Prostate gland (tissue), 2 donors: ENCODE measurements around the gene FOXP4. TPM values are rescaled to one million over a fixed set of nuclear protein-coding genes. Genes with fewer than 3 reads are reported as not detected.

Source experiments
- DNase-seq: peaks from one replicate; pipeline ENCODE4 v3.0.0-alpha.2; 2019; ENCODE audit warnings: low spot score
- H3K27ac ChIP-seq, 2 donors: fragments of 200-600 bp; sonication (generic); 2 replicates each; pipeline ENCODE4 v1.5.1; 2017 to 2019
- H3K27me3 ChIP-seq: fragments of 200-600 bp; sonication (generic); replicated peaks from 2 replicates; pipeline ENCODE4 v1.5.1; 2019; ENCODE audit not compliant: insufficient read depth
- H3K36me3 ChIP-seq, 2 donors: fragments of 200-600 bp; sonication (generic); 1 replicate in 1 of 2; 2 replicates in 1 of 2; pipeline versions ENCODE4 v1.5.1 to v1.8.1; 2017 to 2019
- H3K4me1 ChIP-seq: fragments of 200-600 bp; sonication (generic); replicated peaks from 2 replicates; pipeline ENCODE4 v1.5.1; 2019
- H3K4me3 ChIP-seq, 2 donors: fragments of 200-600 bp; sonication (generic); 2 replicates each; pipeline ENCODE4 v1.5.1; 2017 to 2019
- H3K9me3 ChIP-seq: fragments of 200-600 bp; sonication (generic); 2 replicates; pipeline ENCODE4 v1.5.1; 2017
- CTCF ChIP-seq, 4 experiments: fragments of 200-600 bp in 2 of 4; fragments of 450-650 bp in 2 of 4; sonication (generic) in 2 of 4; IDR thresholded peaks; 1 replicate in 3 of 4; 2 replicates in 1 of 4; pipeline ENCODE4 v1.5.1; 2016 to 2019; ENCODE audit warnings: antibody characterized with exemption in 4 of 4, mild to moderate bottlenecking in 2 of 4, moderate library complexity in 2 of 4
- POLR2A ChIP-seq: fragments of 450-650 bp; IDR thresholded peaks from one replicate; pipeline ENCODE4 v1.6.1; 2016; ENCODE audit warnings: antibody characterized with exemption, mild to moderate bottlenecking
- POLR2AphosphoS5 ChIP-seq: sonication (generic); formaldehyde crosslinking; IDR thresholded peaks from one replicate; pipeline ENCODE4 v1.6.1; 2017; ENCODE audit warnings: antibody characterized with exemption
- WGBS: methylation state at CpG from one replicate; pipeline ENCODE4 v1.1.5; 2018; 5-methylcytosine and 5-hydroxymethylcytosine counted together
- intact Hi-C: fragments of 100-400 bp; cut with DNase I; formaldehyde crosslinking; loops from one replicate; pipeline ENCODE4 v1.14.2; 2022
- total RNA-seq, 2 donors: library from RNA; depleted of rRNA; stranded (reverse); fragments of >200 nt; gene quantifications; one replicate each; pipeline ENCODE4 v1.1.0, GENCODE V29; 2016

FOXP4 gene
- total RNA-seq, 2 donors from 2014 or later = 24.8 to 53.5 TPM

GRCh38 chr6:41548841-41549642, 2.9 kb downstream of the FOXP4 start:
- WGBS = 78% methylated on average over 11 of the region's 11 CpGs
- intact Hi-C loops = loop anchor here (5.0 kb wide), 3 partner anchors 43 to 177 kb away; no protein-coding TSS in a partner anchor
- Histone ChIP-seq H3K9me3 (no peaks in the 10 kb centered on the region), H3K36me3 (peaks cover 0 to 8% of the 10 kb centered on the region in 2 donors), H3K27ac (no peak overlapping the region), H3K4me3 (peak overlapping the region; percentile 59 to 90), H3K4me1 (peaks cover 3% of the 10 kb centered on the region), H3K27me3 (no peaks in the 10 kb centered on the region)
- TF ChIP-seq CTCF (IDR thresholded peaks at IDR 0.05) = no peak
- no peak for TF ChIP-seq POLR2A
- no peak for TF ChIP-seq POLR2AphosphoS5
- DNase-seq = no peak

DNA sequence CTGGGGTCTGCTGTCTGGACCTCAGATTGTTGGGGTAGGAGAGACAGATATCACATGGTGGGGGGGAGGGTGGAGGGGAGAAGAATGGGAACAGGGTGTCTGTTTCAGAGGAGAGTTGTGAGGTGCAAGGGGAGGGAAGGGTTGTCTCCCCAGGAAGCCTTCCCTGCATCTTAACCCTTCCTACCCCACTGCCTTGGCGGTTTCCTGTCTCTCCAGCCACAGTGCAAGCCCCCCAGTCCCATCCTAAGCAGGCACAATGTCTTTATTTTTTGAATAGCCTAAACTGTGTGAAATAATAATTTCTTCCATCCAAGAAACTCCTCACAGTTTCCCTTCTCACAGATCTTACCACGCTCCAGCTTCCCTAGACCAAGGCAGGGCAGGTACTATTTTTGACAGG, 3.5 kb downstream of the FOXP4 start:
- no peak for DNase-seq
- intact Hi-C loops = loop anchor here (5.0 kb wide), 3 partner anchors 43 to 177 kb away; no protein-coding TSS in a partner anchor
- Histone ChIP-seq H3K27ac (no peak overlapping the region), H3K9me3 (no peaks in the 10 kb centered on the region), H3K4me1 (peaks cover 3% of the 10 kb centered on the region), H3K36me3 (peaks cover 0 to 8% of the 10 kb centered on the region in 2 donors), H3K27me3 (no peaks in the 10 kb centered on the region), H3K4me3 (no peak overlapping the region)
- no peak for TF ChIP-seq CTCF (IDR thresholded peaks at IDR 0.05)
- no peak for TF ChIP-seq POLR2A
- TF ChIP-seq POLR2AphosphoS5 = no peak
- 93% methylated on average over 2 of the region's 2 CpGs for WGBS

- Histone ChIP-seq H3K4me3 (no peak overlapping the region), H3K27ac (no peak overlapping the region), H3K27me3 (no peaks in the 10 kb centered on the region), H3K36me3 (peaks cover 0 to 8% of the 10 kb centered on the region in 2 donors), H3K9me3 (no peaks in the 10 kb centered on the region), H3K4me1 (peaks cover 3% of the 10 kb centered on the region)
- DNase-seq = no peak
- TF ChIP-seq CTCF (IDR thresholded peaks at IDR 0.05) = no peak
- no peak for TF ChIP-seq POLR2AphosphoS5
- intact Hi-C loops = no loop called here
- WGBS = 54% methylated on average over 12 of the region's 12 CpGs
These were observed 5.0 kb downstream of the FOXP4 start for GRCh38 chr6:41551086-41551700.

- Histone ChIP-seq H3K4me3 (no peak overlapping the region), H3K9me3 (no peaks in the 10 kb centered on the region), H3K27me3 (no peaks in the 10 kb centered on the region), H3K4me1 (peaks cover 4% of the 10 kb centered on the region), H3K36me3 (peaks cover 0 to 8% of the 10 kb centered on the region in 2 donors), H3K27ac (no peak overlapping the region)
- DNase-seq = no peak
- 83% methylated on average over 9 of the region's 9 CpGs for WGBS
- TF ChIP-seq POLR2A (no peak), POLR2AphosphoS5 (no peak), CTCF (IDR thresholded peaks at IDR 0.05) (no peak)
- intact Hi-C loops = no loop called here
These were observed 5.7 kb downstream of the FOXP4 start for GRCh38 chr6:41551857-41552256.
